Measurements from ENCODE around the gene TRAF1. TPM values are rescaled to one million over a fixed set of nuclear protein-coding genes. Genes with fewer than 3 reads are reported as not detected.

Gene TRAF1
- total and polyA plus RNA-seq, 10 of the 15 experiments (the other 5 are each of a cell fraction or from before 2014, with no cell fraction given) = 13.8 to 163 (median 128) TPM

- no peak for TF ChIP-seq MYB (IDR thresholded peaks at IDR 0.05; ENCODE audit: borderline replicate concordance, low read depth, low read length)
- peak; percentile 86; the same call in 1 of the 2 replicates for TF ChIP-seq LARP7 (IDR thresholded peaks at IDR 0.05)
- no peak for TF ChIP-seq HCFC1 (IDR thresholded peaks at IDR 0.05; ENCODE audit: low read length)
- no peak for TF ChIP-seq BCL3 (IDR thresholded peaks at IDR 0.05; ENCODE audit: borderline replicate concordance, insufficient read depth, low read depth, low read length, poor library complexity, severe bottlenecking)
- TF ChIP-seq, protein P1, sequence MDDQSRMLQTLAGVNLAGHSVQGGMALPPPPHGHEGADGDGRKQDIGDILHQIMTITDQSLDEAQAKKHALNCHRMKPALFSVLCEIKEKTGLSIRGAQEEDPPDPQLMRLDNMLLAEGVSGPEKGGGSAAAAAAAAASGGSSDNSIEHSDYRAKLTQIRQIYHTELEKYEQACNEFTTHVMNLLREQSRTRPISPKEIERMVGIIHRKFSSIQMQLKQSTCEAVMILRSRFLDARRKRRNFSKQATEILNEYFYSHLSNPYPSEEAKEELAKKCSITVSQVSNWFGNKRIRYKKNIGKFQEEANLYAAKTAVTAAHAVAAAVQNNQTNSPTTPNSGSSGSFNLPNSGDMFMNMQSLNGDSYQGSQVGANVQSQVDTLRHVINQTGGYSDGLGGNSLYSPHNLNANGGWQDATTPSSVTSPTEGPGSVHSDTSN (IDR thresholded peaks at IDR 0.05; ENCODE audit: insufficient replicate concordance, low read depth, low read length) = peak; percentile 9
- no peak for TF ChIP-seq WRNIP1 (IDR thresholded peaks at IDR 0.05; ENCODE audit: borderline replicate concordance, low read depth, low read length)
- TF ChIP-seq SUZ12 (IDR thresholded peaks at IDR 0.05; ENCODE audit: unreplicated experiment) = no peak
- no peak for TF ChIP-seq ATF7 (IDR thresholded peaks at IDR 0.05; ENCODE audit: low read depth)
- TF ChIP-seq ZNF24 (IDR thresholded peaks at IDR 0.05) = no peak
- TF ChIP-seq NR2C2 (IDR thresholded peaks at IDR 0.05; ENCODE audit: borderline replicate concordance, control insufficient read depth, insufficient read length, low read depth) = no peak
- TF ChIP-seq, protein P2, sequence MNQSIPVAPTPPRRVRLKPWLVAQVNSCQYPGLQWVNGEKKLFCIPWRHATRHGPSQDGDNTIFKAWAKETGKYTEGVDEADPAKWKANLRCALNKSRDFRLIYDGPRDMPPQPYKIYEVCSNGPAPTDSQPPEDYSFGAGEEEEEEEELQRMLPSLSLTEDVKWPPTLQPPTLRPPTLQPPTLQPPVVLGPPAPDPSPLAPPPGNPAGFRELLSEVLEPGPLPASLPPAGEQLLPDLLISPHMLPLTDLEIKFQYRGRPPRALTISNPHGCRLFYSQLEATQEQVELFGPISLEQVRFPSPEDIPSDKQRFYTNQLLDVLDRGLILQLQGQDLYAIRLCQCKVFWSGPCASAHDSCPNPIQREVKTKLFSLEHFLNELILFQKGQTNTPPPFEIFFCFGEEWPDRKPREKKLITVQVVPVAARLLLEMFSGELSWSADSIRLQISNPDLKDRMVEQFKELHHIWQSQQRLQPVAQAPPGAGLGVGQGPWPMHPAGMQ (IDR thresholded peaks at IDR 0.05; ENCODE audit: borderline replicate concordance) = no peak
- TF ChIP-seq MTA3 (IDR thresholded peaks at IDR 0.05; ENCODE audit: borderline replicate concordance, low read length) = no peak
- no peak for TF ChIP-seq JUNB (IDR thresholded peaks at IDR 0.05)
- peak; percentile 23; the same call in 1 of the 2 replicates for TF ChIP-seq RAD21 (IDR thresholded peaks at IDR 0.05; ENCODE audit: insufficient read depth, low read depth, low read length)
- 0 out of 2 replicates have a peak, but pooled peaks have one; percentile 21 for TF ChIP-seq CBFB (IDR thresholded peaks at IDR 0.05; ENCODE audit: low read depth)
- no peak for TF ChIP-seq CHD4 (IDR thresholded peaks at IDR 0.05)
- TF ChIP-seq E4F1 (IDR thresholded peaks at IDR 0.05; ENCODE audit: borderline replicate concordance, partially characterized antibody) = no peak
- TF ChIP-seq PAX8 (IDR thresholded peaks at IDR 0.05) = no peak
- 0 out of 2 replicates have a peak, but pooled peaks have one; percentile 38 for TF ChIP-seq MEF2A (IDR thresholded peaks at IDR 0.05; ENCODE audit: insufficient read depth, low read depth, low read length)
- no peak for TF ChIP-seq YBX1 (IDR thresholded peaks at IDR 0.05)
- no peak for TF ChIP-seq HDAC6 (IDR thresholded peaks at IDR 0.05; ENCODE audit: unreplicated experiment)
- TF ChIP-seq, protein P3, sequence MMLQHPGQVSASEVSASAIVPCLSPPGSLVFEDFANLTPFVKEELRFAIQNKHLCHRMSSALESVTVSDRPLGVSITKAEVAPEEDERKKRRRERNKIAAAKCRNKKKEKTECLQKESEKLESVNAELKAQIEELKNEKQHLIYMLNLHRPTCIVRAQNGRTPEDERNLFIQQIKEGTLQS (IDR thresholded peaks at IDR 0.05; ENCODE audit: borderline replicate concordance, extremely low read depth, low read depth, low read length) = no peak
- no peak for TF ChIP-seq MEF2B (IDR thresholded peaks at IDR 0.05; ENCODE audit: partially characterized antibody, poor library complexity, severe bottlenecking)
These were observed 49.1 kb downstream of the TRAF1 start (continued) for GRCh38 chr9:120877276-120878034.
